ENCODE data around the gene NRARP. TPM values are rescaled to one million over a fixed set of nuclear protein-coding genes. Genes with fewer than 3 reads are reported as not detected.
A peak's percentile ranks its signal among the peaks of the same experiment; 100 is the strongest.

NRARP gene
- total RNA-seq, 1 experiment from 2014 or later = 24.7 TPM

DNA sequence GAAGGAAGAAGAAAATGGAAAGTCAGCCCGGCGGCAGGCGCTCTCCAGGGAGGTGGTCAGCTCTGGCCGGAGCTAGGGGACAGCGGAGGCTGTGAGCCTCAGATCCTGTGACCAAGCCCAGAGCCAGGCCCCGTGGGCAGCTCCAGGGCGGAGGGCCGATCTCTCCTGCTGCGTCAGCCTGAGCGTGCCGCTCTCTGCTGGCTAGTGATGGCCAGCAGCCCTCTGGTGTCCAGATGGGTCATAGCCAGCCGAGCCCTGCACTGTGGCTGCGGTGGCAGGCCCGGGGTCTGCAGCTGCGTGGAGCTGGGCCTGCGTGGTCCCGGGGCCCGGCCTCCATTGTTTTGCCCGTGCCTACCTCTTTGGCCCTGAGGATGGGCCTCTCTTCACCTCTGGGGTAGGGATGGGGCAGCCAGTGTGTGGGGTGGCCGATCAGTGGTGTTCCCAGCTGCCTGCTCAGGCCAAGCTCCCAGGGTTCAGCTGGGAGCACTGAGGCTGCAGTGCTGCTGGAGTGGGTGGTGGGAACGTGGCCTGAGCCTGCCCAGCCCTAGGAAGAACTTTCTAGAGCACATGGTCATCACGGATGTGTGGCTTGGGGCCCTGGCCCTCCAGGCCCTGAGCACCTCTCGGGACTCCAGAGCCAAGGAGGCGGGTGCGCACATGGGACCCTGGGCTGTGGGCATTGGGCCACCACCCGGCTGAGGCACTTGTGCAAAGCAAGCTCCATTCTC is 17.1 kb upstream of the NRARP start:
- no TSS peak for BruUV-seq (replicated peaks)
- no peaks in the 10 kb centered on the region for H3K27me3 Mint-ChIP-seq (ENCODE audit: insufficient read depth, unreplicated experiment)
- TF ChIP-seq, protein P1, sequence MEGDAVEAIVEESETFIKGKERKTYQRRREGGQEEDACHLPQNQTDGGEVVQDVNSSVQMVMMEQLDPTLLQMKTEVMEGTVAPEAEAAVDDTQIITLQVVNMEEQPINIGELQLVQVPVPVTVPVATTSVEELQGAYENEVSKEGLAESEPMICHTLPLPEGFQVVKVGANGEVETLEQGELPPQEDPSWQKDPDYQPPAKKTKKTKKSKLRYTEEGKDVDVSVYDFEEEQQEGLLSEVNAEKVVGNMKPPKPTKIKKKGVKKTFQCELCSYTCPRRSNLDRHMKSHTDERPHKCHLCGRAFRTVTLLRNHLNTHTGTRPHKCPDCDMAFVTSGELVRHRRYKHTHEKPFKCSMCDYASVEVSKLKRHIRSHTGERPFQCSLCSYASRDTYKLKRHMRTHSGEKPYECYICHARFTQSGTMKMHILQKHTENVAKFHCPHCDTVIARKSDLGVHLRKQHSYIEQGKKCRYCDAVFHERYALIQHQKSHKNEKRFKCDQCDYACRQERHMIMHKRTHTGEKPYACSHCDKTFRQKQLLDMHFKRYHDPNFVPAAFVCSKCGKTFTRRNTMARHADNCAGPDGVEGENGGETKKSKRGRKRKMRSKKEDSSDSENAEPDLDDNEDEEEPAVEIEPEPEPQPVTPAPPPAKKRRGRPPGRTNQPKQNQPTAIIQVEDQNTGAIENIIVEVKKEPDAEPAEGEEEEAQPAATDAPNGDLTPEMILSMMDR (IDR thresholded peaks at IDR 0.05; ENCODE audit: insufficient read depth in 1 of 2, low read depth in 1 of 2, low read length in 1 of 2, severe bottlenecking in 1 of 2, unreplicated experiment in 1 of 2) = peak; percentile 30 to 56
- CTCF ChIA-PET = interaction anchor here (0.5 to 2.4 kb wide), 5 partner anchors 12 to 32 kb away, joined by 3 to 11 read pairs (median 3); partner anchors contain the start of gene NRARP
- POLR2A ChIA-PET = interaction anchor here (0.7 to 1.3 kb wide), 2 partner anchors 17 to 104 kb away, joined by 3 to 5 read pairs; partner anchors contain the start of genes EXD3 and NRARP
- intact Hi-C loops (cut with micrococcal nuclease; ENCODE audit: unreplicated experiment) = no loop called here
- H3K27ac Mint-ChIP-seq (ENCODE audit: unreplicated experiment) = no peak overlapping the region
- no peaks in the 10 kb centered on the region for H3K9me3 Mint-ChIP-seq (ENCODE audit: unreplicated experiment)
- H3K4me1 Mint-ChIP-seq (ENCODE audit: low read depth, unreplicated experiment) = no peaks in the 10 kb centered on the region
- DNase-seq = peak; percentile 53 to 54
- Histone ChIP-seq H3K36me3 (ENCODE audit: control insufficient read depth, insufficient read depth, low read length) (no peaks in the 10 kb centered on the region), H3K4me3 (ENCODE audit: low read depth, low read length) (no peak overlapping the region), H3K27me3 (replicated peaks; ENCODE audit: control insufficient read depth, insufficient read depth, low read length) (no peaks in the 10 kb centered on the region), H3K4me1 (peaks cover 19% of the 10 kb centered on the region), H3K9me3 (no peaks in the 10 kb centered on the region)
- H3K36me3 Mint-ChIP-seq (ENCODE audit: insufficient read depth, unreplicated experiment) = no peaks in the 10 kb centered on the region
- H3K4me3 Mint-ChIP-seq (ENCODE audit: unreplicated experiment) = no peak overlapping the region

DNA sequence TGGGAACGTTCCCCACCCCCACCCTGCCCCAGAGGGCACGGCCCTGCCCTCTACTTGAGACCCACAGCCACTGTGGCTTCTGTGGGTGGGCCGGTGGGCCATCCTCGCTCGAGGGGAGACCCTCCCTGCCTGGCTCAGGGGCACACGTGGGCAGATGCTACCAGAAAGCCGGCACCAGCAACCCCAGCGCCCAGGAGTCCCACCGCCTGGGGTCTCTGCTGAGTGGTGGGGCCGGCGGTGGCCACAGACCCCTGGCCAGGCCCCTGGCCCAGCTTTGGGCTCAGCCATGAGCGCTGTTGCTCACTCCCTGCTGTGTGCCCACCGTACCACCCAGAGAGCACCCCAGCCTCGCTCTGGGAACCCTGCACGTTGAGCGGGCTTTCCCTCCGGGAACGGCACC is 16.5 kb upstream of the NRARP start:
- intact Hi-C loops (cut with micrococcal nuclease; ENCODE audit: unreplicated experiment) = no loop called here
- Mint-ChIP-seq H3K27ac (ENCODE audit: unreplicated experiment) (no peak overlapping the region), H3K27me3 (ENCODE audit: insufficient read depth, unreplicated experiment) (no peaks in the 10 kb centered on the region), H3K4me1 (ENCODE audit: low read depth, unreplicated experiment) (no peaks in the 10 kb centered on the region), H3K36me3 (ENCODE audit: insufficient read depth, unreplicated experiment) (no peaks in the 10 kb centered on the region), H3K4me3 (ENCODE audit: unreplicated experiment) (no peak overlapping the region), H3K9me3 (ENCODE audit: unreplicated experiment) (no peaks in the 10 kb centered on the region)
- BruUV-seq (replicated peaks) = no TSS peak
- ChIA-PET POLR2A (interaction anchor here (1.3 kb wide), 1 partner anchor 16 kb away, joined by 5 read pairs; the partner anchor contains the start of gene NRARP), CTCF (interaction anchor here (0.5 to 2.4 kb wide), 5 partner anchors 11 to 272 kb away, joined by 3 to 11 read pairs (median 3); partner anchors contain the start of genes NPDC1 and NRARP)
- Histone ChIP-seq H3K36me3 (ENCODE audit: control insufficient read depth, insufficient read depth, low read length) (no peaks in the 10 kb centered on the region), H3K27me3 (replicated peaks; ENCODE audit: control insufficient read depth, insufficient read depth, low read length) (no peaks in the 10 kb centered on the region), H3K4me1 (peaks cover 25% of the 10 kb centered on the region), H3K4me3 (ENCODE audit: low read depth, low read length) (no peak overlapping the region), H3K9me3 (no peaks in the 10 kb centered on the region)
- TF ChIP-seq, protein P1 (IDR thresholded peaks at IDR 0.05; ENCODE audit: insufficient read depth in 1 of 2, low read depth in 1 of 2, low read length in 1 of 2, severe bottlenecking in 1 of 2, unreplicated experiment in 1 of 2) = no peak
- DNase-seq = no peak

DNA sequence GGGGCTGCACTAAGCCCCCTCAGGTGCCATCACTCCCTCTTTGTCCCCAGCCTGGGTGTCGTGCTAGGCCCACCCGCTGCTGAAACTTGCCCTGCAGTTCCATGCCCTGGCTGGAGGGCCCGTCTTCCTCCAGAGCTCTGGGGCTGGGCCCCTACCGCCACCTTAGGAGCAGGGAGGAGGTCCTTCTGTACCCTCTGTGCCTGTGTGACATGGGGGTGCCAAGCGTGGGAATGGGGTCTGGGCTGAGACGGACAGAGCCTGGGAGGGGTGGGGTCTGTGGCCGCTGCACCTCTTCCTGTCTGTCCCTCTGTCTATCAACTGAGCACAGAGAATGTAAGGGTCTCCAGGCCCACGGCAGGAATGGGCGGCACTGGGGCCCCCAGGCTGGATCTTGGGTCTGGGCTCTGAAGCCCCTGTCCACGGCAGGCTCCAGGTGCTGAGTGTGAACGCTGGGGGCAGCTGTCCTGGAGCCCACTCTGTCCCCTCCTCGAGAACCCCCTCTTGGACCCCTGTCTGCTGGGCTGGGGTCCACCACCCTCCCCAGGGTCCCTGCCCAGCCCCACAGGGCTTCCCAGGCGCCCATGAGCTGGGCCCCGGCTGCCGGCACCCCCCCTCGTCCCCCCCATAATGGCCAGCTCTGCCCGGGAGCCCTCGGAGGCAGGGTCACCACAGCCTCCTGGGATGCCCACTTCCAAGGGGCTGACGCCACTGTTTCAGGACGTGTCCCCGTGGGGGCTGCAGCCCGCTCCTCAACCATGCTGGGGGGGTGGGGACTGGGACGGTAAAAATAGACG is 15.8 kb upstream of the NRARP start:
- H3K9me3 ChIP-seq = no peaks in the 10 kb centered on the region
- Mint-ChIP-seq H3K36me3 (ENCODE audit: insufficient read depth, unreplicated experiment) (no peaks in the 10 kb centered on the region), H3K9me3 (ENCODE audit: unreplicated experiment) (no peaks in the 10 kb centered on the region), H3K27me3 (ENCODE audit: insufficient read depth, unreplicated experiment) (no peaks in the 10 kb centered on the region), H3K4me1 (ENCODE audit: low read depth, unreplicated experiment) (no peaks in the 10 kb centered on the region), H3K4me3 (ENCODE audit: unreplicated experiment) (no peak overlapping the region), H3K27ac (ENCODE audit: unreplicated experiment) (no peak overlapping the region)
- CTCF ChIA-PET = interaction anchor here (1.0 to 2.4 kb wide), 4 partner anchors 15 to 271 kb away, joined by 3 to 11 read pairs (median 6); partner anchors contain the start of genes NPDC1 and NRARP
- no peaks in the 10 kb centered on the region for H3K27me3 ChIP-seq (replicated peaks; ENCODE audit: control insufficient read depth, insufficient read depth, low read length)
- intact Hi-C loops (cut with micrococcal nuclease; ENCODE audit: unreplicated experiment) = no loop called here
- TF ChIP-seq, protein P1 (IDR thresholded peaks at IDR 0.05; ENCODE audit: insufficient read depth in 1 of 2, low read depth in 1 of 2, low read length in 1 of 2, severe bottlenecking in 1 of 2, unreplicated experiment in 1 of 2) = no peak
- no peak overlapping the region for H3K4me3 ChIP-seq (ENCODE audit: low read depth, low read length)
- peaks cover 32% of the 10 kb centered on the region for H3K4me1 ChIP-seq
- DNase-seq = no peak
- no peaks in the 10 kb centered on the region for H3K36me3 ChIP-seq (ENCODE audit: control insufficient read depth, insufficient read depth, low read length)
- BruUV-seq (replicated peaks) = no TSS peak
- POLR2A ChIA-PET = no interaction called here

Measured in Caco-2 (cell line).